Activated CD8-positive, alpha-beta memory T cell treated with anti-CD3 and anti-CD28 coated beads for 36 hours (primary cell): ENCODE results near the gene BPGM. TPM values are rescaled to one million over a fixed set of nuclear protein-coding genes. Genes with fewer than 3 reads are reported as not detected.

ENCODE experiments used
- CTCF ChIA-PET: fragments of 350-600 bp; sonication (Branson Sonifier 250); formaldehyde crosslinking; loops from one replicate; lab custom pipeline; 2021; ENCODE audit warnings: antibody characterized with exemption; lab: Charles Lee
- POLR2A ChIA-PET: fragments of 350-600 bp; sonication (Branson Sonifier 250); formaldehyde crosslinking; loops from one replicate; lab custom pipeline; 2021; ENCODE audit warnings: antibody characterized with exemption; lab: Charles Lee
- total RNA-seq, 2 experiments: library from RNA; stranded (reverse); gene quantifications; one replicate each; pipeline ENCODE4 v1.2.3, GENCODE V29; 2021

Gene BPGM
- total RNA-seq, 2 experiments from 2014 or later = 18.3 TPM

- CTCF ChIA-PET = interaction anchor here (0.8 to 1.3 kb wide), 4 partner anchors 43 to 85 kb away, joined by 3 read pairs; no protein-coding TSS in a partner anchor
- POLR2A ChIA-PET = no interaction called here
These were observed 44.2 kb downstream of the BPGM start for GRCh38 chr7:134690614-134691504.

GRCh38 chr7:134691546-134692343, 45.1 kb downstream of the BPGM start:
- ChIA-PET CTCF (no interaction called here), POLR2A (interaction anchor here (0.7 kb wide), 1 partner anchor 233 kb away, joined by 3 read pairs; the partner anchor contains the start of gene AKR1B1)

- POLR2A ChIA-PET = no interaction called here
- CTCF ChIA-PET = no interaction called here
These were observed 45.7 kb downstream of the BPGM start for GRCh38 chr7:134692344-134692705.

GRCh38 chr7:134693256-134693655, 46.6 kb downstream of the BPGM start:
- CTCF ChIA-PET = no interaction called here
- POLR2A ChIA-PET = no interaction called here

GRCh38 chr7:134694299-134694698, 47.6 kb downstream of the BPGM start:
- POLR2A ChIA-PET = no interaction called here
- CTCF ChIA-PET = no interaction called here

- ChIA-PET POLR2A (no interaction called here), CTCF (interaction anchor here (0.7 kb wide), 1 partner anchor 30 kb away, joined by 3 read pairs; no protein-coding TSS in a partner anchor)
These were observed 48.1 kb downstream of the BPGM start for GRCh38 chr7:134694767-134695166.

GRCh38 chr7:134695321-134695860, 48.7 kb downstream of the BPGM start:
- POLR2A ChIA-PET = no interaction called here
- CTCF ChIA-PET = interaction anchor here (0.7 kb wide), 1 partner anchor 29 kb away, joined by 3 read pairs; no protein-coding TSS in a partner anchor

GRCh38 chr7:134696261-134696660, 49.6 kb downstream of the BPGM start:
- ChIA-PET POLR2A (no interaction called here), CTCF (no interaction called here)

GRCh38 chr7:134697205-134697886, 50.7 kb downstream of the BPGM start:
- POLR2A ChIA-PET = no interaction called here
- CTCF ChIA-PET = interaction anchor here (1.4 kb wide), 1 partner anchor 50 kb away, joined by 5 read pairs; no protein-coding TSS in a partner anchor

GRCh38 chr7:134698481-134698880, 51.8 kb downstream of the BPGM start:
- POLR2A ChIA-PET = no interaction called here
- CTCF ChIA-PET = no interaction called here

GRCh38 chr7:134699021-134699818, 52.6 kb downstream of the BPGM start:
- ChIA-PET POLR2A (no interaction called here), CTCF (no interaction called here)

- POLR2A ChIA-PET = no interaction called here
- CTCF ChIA-PET = interaction anchor here (1.2 to 1.6 kb wide), 2 partner anchors 24 to 70 kb away, joined by 3 read pairs; no protein-coding TSS in a partner anchor
These were observed 53.2 kb downstream of the BPGM start for GRCh38 chr7:134699899-134700298.

- POLR2A ChIA-PET = no interaction called here
- CTCF ChIA-PET = interaction anchor here (1.1 to 2.9 kb wide), 5 partner anchors 23 to 72 kb away, joined by 3 to 21 read pairs (median 3); no protein-coding TSS in a partner anchor
These were observed 54.6 kb downstream of the BPGM start for GRCh38 chr7:134701272-134701671.

GRCh38 chr7:134702366-134703240, 56.0 kb downstream of the BPGM start:
- ChIA-PET CTCF (interaction anchor here (1.5 to 2.9 kb wide), 2 partner anchors 54 to 70 kb away, joined by 3 to 21 read pairs; no protein-coding TSS in a partner anchor), POLR2A (no interaction called here)

- POLR2A ChIA-PET = no interaction called here
- CTCF ChIA-PET = interaction anchor here (2.9 kb wide), 1 partner anchor 71 kb away, joined by 21 read pairs; no protein-coding TSS in a partner anchor
These were observed 56.6 kb downstream of the BPGM start for GRCh38 chr7:134703241-134703594.

- CTCF ChIA-PET = no interaction called here
These were observed 57.1 kb downstream of the BPGM start for GRCh38 chr7:134703782-134704181.

GRCh38 chr7:134704827-134705226, 58.2 kb downstream of the BPGM start:
- POLR2A ChIA-PET = no interaction called here

More at GRCh38 chr7:134703782-134704181, 57.1 kb downstream of the BPGM start:
- POLR2A ChIA-PET = no interaction called here

More at GRCh38 chr7:134704827-134705226, 58.2 kb downstream of the BPGM start:
- CTCF ChIA-PET = no interaction called here
